SK-N-SH treated with all-trans-retinoic acid at 6 μM for 48 hours (cell line): ENCODE measurements around the gene ACP3.
A peak's percentile ranks its signal among the peaks of the same experiment; 100 is the strongest.

Experiments
- ATAC-seq: fragments of 200-7000 bp; cut with Tn5 transposase; 3 replicates; pipeline ENCODE4 v1.9.1; 2020; ENCODE audit warnings: mild to moderate bottlenecking, moderate library complexity
- ARNTL ChIP-seq: fragments of 450-650 bp; formaldehyde crosslinking; IDR thresholded peaks from 2 replicates; pipeline ENCODE4 v1.5.0; 2020; ENCODE audit warnings: low read depth, mild to moderate bottlenecking, moderate library complexity, borderline replicate concordance
- BACH2 ChIP-seq: fragments of 250-450 bp; sonication (Bioruptor Pico); IDR thresholded peaks from 2 replicates; pipeline ENCODE4 v1.9.0; 2021; ENCODE audit warnings: mild to moderate bottlenecking, borderline replicate concordance
- CSDC2 ChIP-seq: fragments of 250-450 bp; sonication (Bioruptor Pico); IDR thresholded peaks from 2 replicates; pipeline ENCODE4 v1.5.0; 2020; ENCODE audit warnings: mild to moderate bottlenecking, moderate library complexity
- CSRNP3 ChIP-seq: fragments of 250-450 bp; sonication (Bioruptor Pico); IDR thresholded peaks from 2 replicates; pipeline ENCODE4 v1.5.1; 2021; ENCODE audit warnings: mild to moderate bottlenecking, moderate library complexity
- ESRRG ChIP-seq: fragments of 250-450 bp; sonication (Bioruptor Pico); IDR thresholded peaks from 2 replicates; pipeline ENCODE4 v1.6.1; 2021; ENCODE audit warnings: mild to moderate bottlenecking
- GLIS3 ChIP-seq: fragments of 250-450 bp; sonication (Bioruptor Pico); IDR thresholded peaks from 2 replicates; pipeline ENCODE4 v1.5.0; 2020; ENCODE audit warnings: mild to moderate bottlenecking, moderate library complexity
- ISL1 ChIP-seq: fragments of 250-450 bp; sonication (Bioruptor Pico); IDR thresholded peaks from 2 replicates; pipeline ENCODE4 v2.1.2; 2022; ENCODE audit warnings: mild to moderate bottlenecking, moderate library complexity
- OSR1 ChIP-seq: fragments of 250-450 bp; sonication (Bioruptor Pico); IDR thresholded peaks from 2 replicates; pipeline ENCODE4 v1.8.0; 2022; ENCODE audit warnings: moderate library complexity, mild to moderate bottlenecking, inconsistent platforms
- PPARA ChIP-seq: fragments of 250-450 bp; sonication (Bioruptor Pico); IDR thresholded peaks from 2 replicates; pipeline ENCODE4 v1.5.0; 2020; ENCODE audit warnings: mild to moderate bottlenecking, borderline replicate concordance
- RARB ChIP-seq: fragments of 250-450 bp; sonication (Bioruptor Pico); IDR thresholded peaks from 2 replicates; pipeline ENCODE4 v1.8.0; 2021; ENCODE audit warnings: mild to moderate bottlenecking, moderate library complexity
- SNAI2 ChIP-seq: fragments of 250-450 bp; sonication (Bioruptor Pico); IDR thresholded peaks from 2 replicates; pipeline ENCODE4 v1.5.0; 2020; ENCODE audit warnings: mild to moderate bottlenecking, moderate library complexity
- TCF4 ChIP-seq: fragments of 250-450 bp; sonication (Bioruptor Pico); IDR thresholded peaks from 2 replicates; pipeline ENCODE4 v1.8.0; 2021; ENCODE audit warnings: mild to moderate bottlenecking, moderate library complexity, borderline replicate concordance
- TOX ChIP-seq: fragments of 250-450 bp; sonication (Bioruptor Pico); IDR thresholded peaks from 2 replicates; pipeline ENCODE4 v1.8.0; 2021; ENCODE audit warnings: mild to moderate bottlenecking, moderate library complexity, borderline replicate concordance
- ZC3H10 ChIP-seq: fragments of 250-450 bp; sonication (Bioruptor Pico); IDR thresholded peaks from 2 replicates; pipeline ENCODE4 v1.5.1; 2021; ENCODE audit warnings: mild to moderate bottlenecking, moderate library complexity
- ZFP3 ChIP-seq: fragments of 250-450 bp; sonication (Bioruptor Pico); IDR thresholded peaks from 2 replicates; pipeline ENCODE4 v1.5.0; 2020; ENCODE audit warnings: mild to moderate bottlenecking, moderate library complexity
- ZFP30 ChIP-seq: fragments of 450-650 bp; formaldehyde crosslinking; IDR thresholded peaks from 2 replicates; pipeline ENCODE4 v1.5.0; 2022; ENCODE audit warnings: mild to moderate bottlenecking, moderate library complexity
- ZNF565 ChIP-seq: fragments of 450-650 bp; formaldehyde crosslinking; conservative IDR thresholded peaks from 2 replicates; pipeline ENCODE4 v1.5.0; 2020; ENCODE audit warnings: low read depth, mild to moderate bottlenecking, moderate library complexity
- ZNF70 ChIP-seq: fragments of 450-650 bp; formaldehyde crosslinking; IDR thresholded peaks from 2 replicates; pipeline ENCODE4 v1.5.0; 2020; ENCODE audit warnings: mild to moderate bottlenecking, moderate library complexity
- ZNF8 ChIP-seq: fragments of 450-650 bp; formaldehyde crosslinking; IDR thresholded peaks from 2 replicates; pipeline ENCODE4 v1.5.0; 2020; ENCODE audit warnings: mild to moderate bottlenecking, moderate library complexity
- TF ChIP-seq, protein P1 (sequence below): fragments of 250-450 bp; sonication (Bioruptor Pico); IDR thresholded peaks from 2 replicates; pipeline ENCODE4 v1.5.1; 2020; ENCODE audit warnings: low read depth, mild to moderate bottlenecking, moderate library complexity
- TF ChIP-seq, protein P2 (sequence below): fragments of 250-450 bp; sonication (Bioruptor Pico); IDR thresholded peaks from 2 replicates; pipeline ENCODE4 v1.5.0; 2020; ENCODE audit warnings: mild to moderate bottlenecking, moderate library complexity
- TF ChIP-seq, protein P3 (sequence below): fragments of 250-450 bp; sonication (Bioruptor Pico); IDR thresholded peaks from 2 replicates; pipeline ENCODE4 v1.8.0; 2021; ENCODE audit warnings: low read depth, mild to moderate bottlenecking, moderate library complexity, borderline replicate concordance
- TF ChIP-seq, protein P4 (sequence below): fragments of 250-450 bp; sonication (Bioruptor Pico); IDR thresholded peaks from 2 replicates; pipeline ENCODE4 v1.8.0; 2020; ENCODE audit warnings: mild to moderate bottlenecking, moderate library complexity, borderline replicate concordance

The ACP3 gene

DNA sequence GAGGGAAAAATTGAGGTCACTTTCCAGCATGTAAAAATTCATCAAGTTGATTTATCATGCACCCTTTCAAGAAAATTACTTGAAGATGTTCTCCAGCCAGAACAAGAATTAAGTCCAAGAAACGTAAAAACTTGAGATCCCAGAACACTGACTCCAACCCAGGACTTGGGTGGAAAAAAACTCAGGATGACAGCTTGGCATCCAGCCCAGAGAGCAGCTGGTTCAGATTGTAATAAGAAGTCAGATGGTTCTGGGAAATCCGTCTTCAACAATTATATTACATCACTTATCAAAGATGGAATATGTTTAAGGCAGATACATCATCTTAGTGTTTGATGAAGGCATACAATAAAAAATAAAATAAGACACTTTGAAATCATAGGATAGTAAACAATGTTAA, 77.1 kb downstream of the ACP3 start:
- peak; percentile 84 for ATAC-seq
- TF ChIP-seq TOX (CRISPR knock-in tag) (no peak), CSDC2 (CRISPR knock-in tag) (no peak), ISL1 (CRISPR knock-in tag) (peak; percentile 76), ARNTL (CRISPR knock-in tag) (no peak), TCF4 (peak; percentile 54; the same call in 1 of the 2 replicates), ZFP3 (no peak), ZFP30 (CRISPR knock-in tag) (no peak), ZNF8 (CRISPR knock-in tag) (no peak)
- TF ChIP-seq, protein P1, sequence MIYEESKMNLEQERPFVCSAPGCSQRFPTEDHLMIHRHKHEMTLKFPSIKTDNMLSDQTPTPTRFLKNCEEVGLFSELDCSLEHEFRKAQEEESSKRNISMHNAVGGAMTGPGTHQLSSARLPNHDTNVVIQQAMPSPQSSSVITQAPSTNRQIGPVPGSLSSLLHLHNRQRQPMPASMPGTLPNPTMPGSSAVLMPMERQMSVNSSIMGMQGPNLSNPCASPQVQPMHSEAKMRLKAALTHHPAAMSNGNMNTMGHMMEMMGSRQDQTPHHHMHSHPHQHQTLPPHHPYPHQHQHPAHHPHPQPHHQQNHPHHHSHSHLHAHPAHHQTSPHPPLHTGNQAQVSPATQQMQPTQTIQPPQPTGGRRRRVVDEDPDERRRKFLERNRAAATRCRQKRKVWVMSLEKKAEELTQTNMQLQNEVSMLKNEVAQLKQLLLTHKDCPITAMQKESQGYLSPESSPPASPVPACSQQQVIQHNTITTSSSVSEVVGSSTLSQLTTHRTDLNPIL (CRISPR knock-in tag) = no peak
- TF ChIP-seq, protein P2, sequence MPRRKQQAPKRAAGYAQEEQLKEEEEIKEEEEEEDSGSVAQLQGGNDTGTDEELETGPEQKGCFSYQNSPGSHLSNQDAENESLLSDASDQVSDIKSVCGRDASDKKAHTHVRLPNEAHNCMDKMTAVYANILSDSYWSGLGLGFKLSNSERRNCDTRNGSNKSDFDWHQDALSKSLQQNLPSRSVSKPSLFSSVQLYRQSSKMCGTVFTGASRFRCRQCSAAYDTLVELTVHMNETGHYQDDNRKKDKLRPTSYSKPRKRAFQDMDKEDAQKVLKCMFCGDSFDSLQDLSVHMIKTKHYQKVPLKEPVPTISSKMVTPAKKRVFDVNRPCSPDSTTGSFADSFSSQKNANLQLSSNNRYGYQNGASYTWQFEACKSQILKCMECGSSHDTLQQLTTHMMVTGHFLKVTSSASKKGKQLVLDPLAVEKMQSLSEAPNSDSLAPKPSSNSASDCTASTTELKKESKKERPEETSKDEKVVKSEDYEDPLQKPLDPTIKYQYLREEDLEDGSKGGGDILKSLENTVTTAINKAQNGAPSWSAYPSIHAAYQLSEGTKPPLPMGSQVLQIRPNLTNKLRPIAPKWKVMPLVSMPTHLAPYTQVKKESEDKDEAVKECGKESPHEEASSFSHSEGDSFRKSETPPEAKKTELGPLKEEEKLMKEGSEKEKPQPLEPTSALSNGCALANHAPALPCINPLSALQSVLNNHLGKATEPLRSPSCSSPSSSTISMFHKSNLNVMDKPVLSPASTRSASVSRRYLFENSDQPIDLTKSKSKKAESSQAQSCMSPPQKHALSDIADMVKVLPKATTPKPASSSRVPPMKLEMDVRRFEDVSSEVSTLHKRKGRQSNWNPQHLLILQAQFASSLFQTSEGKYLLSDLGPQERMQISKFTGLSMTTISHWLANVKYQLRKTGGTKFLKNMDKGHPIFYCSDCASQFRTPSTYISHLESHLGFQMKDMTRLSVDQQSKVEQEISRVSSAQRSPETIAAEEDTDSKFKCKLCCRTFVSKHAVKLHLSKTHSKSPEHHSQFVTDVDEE (CRISPR knock-in tag) = no peak; the same call in 1 of the 2 replicates

GRCh38 chr3:132395126-132395525, 77.9 kb downstream of the ACP3 start:
- TF ChIP-seq ZFP3 (no peak), TOX (CRISPR knock-in tag) (no peak), ARNTL (CRISPR knock-in tag) (no peak), ZC3H10 (no peak), ZNF565 (CRISPR knock-in tag) (no peak), CSRNP3 (CRISPR knock-in tag) (no peak), ZNF70 (CRISPR knock-in tag) (no peak), RARB (CRISPR knock-in tag) (no peak), ZNF8 (CRISPR knock-in tag) (no peak), BACH2 (CRISPR knock-in tag) (no peak), CSDC2 (CRISPR knock-in tag) (no peak), TCF4 (no peak), SNAI2 (CRISPR knock-in tag) (no peak), GLIS3 (CRISPR knock-in tag) (no peak), OSR1 (CRISPR knock-in tag) (no peak), ESRRG (no peak), PPARA (CRISPR knock-in tag) (no peak)
- TF ChIP-seq, protein P3, sequence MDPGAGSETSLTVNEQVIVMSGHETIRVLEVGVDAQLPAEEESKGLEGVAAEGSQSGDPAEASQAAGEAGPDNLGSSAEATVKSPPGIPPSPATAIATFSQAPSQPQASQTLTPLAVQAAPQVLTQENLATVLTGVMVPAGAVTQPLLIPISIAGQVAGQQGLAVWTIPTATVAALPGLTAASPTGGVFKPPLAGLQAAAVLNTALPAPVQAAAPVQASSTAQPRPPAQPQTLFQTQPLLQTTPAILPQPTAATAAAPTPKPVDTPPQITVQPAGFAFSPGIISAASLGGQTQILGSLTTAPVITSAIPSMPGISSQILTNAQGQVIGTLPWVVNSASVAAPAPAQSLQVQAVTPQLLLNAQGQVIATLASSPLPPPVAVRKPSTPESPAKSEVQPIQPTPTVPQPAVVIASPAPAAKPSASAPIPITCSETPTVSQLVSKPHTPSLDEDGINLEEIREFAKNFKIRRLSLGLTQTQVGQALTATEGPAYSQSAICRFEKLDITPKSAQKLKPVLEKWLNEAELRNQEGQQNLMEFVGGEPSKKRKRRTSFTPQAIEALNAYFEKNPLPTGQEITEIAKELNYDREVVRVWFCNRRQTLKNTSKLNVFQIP (CRISPR knock-in tag) = no peak
- TF ChIP-seq, protein P4, sequence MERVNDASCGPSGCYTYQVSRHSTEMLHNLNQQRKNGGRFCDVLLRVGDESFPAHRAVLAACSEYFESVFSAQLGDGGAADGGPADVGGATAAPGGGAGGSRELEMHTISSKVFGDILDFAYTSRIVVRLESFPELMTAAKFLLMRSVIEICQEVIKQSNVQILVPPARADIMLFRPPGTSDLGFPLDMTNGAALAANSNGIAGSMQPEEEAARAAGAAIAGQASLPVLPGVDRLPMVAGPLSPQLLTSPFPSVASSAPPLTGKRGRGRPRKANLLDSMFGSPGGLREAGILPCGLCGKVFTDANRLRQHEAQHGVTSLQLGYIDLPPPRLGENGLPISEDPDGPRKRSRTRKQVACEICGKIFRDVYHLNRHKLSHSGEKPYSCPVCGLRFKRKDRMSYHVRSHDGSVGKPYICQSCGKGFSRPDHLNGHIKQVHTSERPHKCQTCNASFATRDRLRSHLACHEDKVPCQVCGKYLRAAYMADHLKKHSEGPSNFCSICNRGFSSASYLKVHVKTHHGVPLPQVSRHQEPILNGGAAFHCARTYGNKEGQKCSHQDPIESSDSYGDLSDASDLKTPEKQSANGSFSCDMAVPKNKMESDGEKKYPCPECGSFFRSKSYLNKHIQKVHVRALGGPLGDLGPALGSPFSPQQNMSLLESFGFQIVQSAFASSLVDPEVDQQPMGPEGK (CRISPR knock-in tag) = no peak
- TF ChIP-seq, protein P1 (CRISPR knock-in tag) = no peak
- no peak for ATAC-seq
